Cardiac fibroblast (primary cell): Measurements from ENCODE around the gene USP19.

Experiments used
- DNase-seq, 2 donors: peaks; one replicate each; pipeline versions ENCODE4 v3.0.0 to v3.0.0-alpha.2; 2010; ENCODE audit warnings: low read depth in 2 of 2
- H3K4me3 ChIP-seq, 2 donors: replicated peaks in 1 of 2; 1 replicate in 1 of 2; 2 replicates in 1 of 2; pipeline ENCODE4 v1.5.1; 2011; ENCODE audit warnings: low read depth in 2 of 2, low read length in 2 of 2, mild to moderate bottlenecking in 2 of 2, moderate library complexity in 1 of 2
- TF ChIP-seq, protein P1 (sequence below): IDR thresholded peaks from one replicate; pipeline ENCODE4 v1.5.1; 2011; ENCODE audit warnings: low read depth, mild to moderate bottlenecking, low read length, inconsistent platforms

USP19 gene

DNA sequence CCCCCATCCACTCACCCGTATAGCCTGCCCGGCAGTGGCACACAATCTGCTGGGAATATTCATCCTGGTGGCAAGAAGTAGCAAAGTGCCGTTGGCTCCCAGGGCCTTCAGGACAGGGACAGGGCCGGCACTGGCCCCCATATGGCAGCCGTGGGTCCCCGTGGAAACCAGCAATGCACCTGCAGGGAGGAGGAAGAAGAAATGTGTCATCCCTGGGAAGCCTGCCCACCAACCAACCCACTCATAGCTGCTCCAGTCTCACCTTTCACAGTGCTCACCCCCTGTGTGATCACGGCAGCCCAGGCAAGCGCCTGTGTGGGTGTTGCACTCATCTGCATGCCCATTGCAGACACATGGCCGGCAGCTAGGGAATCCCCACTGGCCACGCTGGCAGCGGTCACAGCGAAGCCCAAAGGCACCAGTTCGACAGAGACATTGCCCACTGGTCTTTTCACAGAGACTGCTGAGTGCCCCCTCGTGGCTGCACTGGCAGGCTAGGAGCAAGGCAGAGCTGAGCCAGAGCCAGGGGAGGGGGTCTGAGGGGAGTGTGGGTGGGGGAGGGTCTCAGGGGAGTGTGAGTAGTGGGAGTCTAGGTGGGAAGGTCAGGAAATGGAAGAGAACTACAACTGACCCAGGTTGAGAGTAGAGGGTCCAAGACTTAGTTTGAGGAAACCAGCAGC lies 4.5 kb upstream of the USP19 start:
- no peak for DNase-seq
- TF ChIP-seq, protein P1, sequence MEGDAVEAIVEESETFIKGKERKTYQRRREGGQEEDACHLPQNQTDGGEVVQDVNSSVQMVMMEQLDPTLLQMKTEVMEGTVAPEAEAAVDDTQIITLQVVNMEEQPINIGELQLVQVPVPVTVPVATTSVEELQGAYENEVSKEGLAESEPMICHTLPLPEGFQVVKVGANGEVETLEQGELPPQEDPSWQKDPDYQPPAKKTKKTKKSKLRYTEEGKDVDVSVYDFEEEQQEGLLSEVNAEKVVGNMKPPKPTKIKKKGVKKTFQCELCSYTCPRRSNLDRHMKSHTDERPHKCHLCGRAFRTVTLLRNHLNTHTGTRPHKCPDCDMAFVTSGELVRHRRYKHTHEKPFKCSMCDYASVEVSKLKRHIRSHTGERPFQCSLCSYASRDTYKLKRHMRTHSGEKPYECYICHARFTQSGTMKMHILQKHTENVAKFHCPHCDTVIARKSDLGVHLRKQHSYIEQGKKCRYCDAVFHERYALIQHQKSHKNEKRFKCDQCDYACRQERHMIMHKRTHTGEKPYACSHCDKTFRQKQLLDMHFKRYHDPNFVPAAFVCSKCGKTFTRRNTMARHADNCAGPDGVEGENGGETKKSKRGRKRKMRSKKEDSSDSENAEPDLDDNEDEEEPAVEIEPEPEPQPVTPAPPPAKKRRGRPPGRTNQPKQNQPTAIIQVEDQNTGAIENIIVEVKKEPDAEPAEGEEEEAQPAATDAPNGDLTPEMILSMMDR = no peak
- no peak overlapping the region for H3K4me3 ChIP-seq

DNA sequence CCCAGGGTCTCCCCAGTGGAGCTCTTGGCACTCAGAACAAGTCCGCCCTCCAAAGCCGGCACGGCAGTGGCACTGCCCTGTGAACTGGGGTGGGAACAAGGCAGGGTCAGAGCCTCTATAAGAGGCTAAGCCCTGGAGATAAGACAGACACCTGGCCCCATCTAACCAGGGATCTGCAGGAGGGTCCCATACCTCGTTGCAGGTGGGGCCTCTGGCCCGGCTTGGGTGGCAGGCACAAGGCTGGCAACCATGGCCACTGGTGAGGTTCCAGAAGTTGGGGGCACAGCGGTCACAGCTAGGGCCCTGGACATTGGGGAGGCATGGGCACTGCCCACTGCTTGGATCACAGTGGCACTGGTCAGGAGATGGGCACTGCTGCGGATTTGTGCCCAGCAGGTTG lies 3.6 kb upstream of the USP19 start:
- no peak overlapping the region for H3K4me3 ChIP-seq
- DNase-seq = no peak
- TF ChIP-seq, protein P1 = no peak

DNA sequence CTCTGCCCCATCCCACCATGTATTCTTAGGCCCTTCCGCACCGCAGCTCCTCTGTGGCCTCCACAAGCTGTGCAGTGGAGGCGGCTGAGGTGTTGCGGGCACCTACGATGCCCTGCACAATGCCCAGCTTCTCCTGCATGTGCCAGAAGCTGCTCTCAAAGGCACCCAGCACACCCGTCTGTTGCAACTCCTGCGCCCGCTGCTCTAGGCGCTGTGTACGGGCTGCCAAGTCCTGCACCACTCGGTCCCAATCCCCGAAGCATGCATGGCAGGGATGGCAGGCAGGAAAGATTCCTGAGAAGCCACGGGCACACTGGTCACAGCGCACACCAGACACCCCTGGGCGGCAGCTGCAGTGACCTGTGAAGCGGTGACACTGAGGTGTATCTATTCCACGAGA lies 3.1 kb upstream of the USP19 start:
- TF ChIP-seq, protein P1 = no peak
- H3K4me3 ChIP-seq = no peak overlapping the region
- DNase-seq = no peak

DNA sequence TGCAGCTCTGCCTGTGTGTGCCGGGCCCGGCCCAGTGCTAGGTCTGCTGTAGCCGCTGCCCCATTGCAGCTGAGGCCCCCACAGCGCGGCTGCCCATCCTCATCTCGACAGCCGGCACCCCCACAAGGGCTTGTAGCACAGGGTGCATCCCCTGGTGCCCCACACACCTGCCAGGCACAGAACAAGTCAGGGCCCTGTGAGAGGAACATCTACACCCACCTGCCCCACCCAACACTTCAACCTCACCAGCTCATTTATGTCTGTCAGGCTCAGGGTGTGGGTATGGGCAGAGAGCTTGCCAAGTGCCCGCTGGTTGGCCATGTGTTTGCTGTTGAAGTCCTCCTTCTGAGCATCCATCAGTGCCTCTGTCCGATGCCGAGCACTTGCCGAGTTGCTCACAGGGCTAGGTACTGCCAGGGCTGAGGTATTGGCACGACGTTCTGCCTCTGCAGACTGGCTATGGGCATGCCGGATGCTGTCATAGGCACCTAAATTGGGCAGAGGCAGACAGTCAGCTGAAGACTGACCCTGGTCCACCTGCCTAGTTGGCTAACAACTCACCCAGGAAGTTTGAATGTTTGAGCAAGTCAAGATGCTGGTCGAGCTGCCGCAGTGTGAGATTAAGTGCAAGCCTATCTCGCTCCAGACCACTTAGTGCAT lies 2.4 kb upstream of the USP19 start:
- H3K4me3 ChIP-seq = no peak overlapping the region
- DNase-seq = no peak
- TF ChIP-seq, protein P1 = no peak

DNA sequence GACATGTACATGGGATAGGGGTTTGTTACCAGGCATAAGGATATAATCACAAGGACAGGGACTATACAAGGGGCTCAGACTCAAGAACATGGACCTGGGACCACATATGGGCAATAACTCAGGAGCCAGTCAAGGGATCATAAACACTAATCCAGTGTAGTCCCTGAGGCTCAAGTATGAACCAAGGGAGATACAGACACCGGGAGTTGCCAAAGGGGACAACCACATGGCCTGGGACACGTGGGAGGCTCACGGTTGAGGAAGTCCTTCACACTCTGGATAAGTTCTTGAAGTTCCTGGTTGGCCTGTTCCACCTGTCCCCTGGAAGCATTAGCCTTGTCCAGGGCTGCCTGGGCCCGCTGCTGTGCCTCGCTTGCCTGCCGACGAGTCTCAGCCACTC lies 1.8 kb upstream of the USP19 start:
- no peak overlapping the region for H3K4me3 ChIP-seq
- no peak for DNase-seq
- TF ChIP-seq, protein P1 = no peak

DNA sequence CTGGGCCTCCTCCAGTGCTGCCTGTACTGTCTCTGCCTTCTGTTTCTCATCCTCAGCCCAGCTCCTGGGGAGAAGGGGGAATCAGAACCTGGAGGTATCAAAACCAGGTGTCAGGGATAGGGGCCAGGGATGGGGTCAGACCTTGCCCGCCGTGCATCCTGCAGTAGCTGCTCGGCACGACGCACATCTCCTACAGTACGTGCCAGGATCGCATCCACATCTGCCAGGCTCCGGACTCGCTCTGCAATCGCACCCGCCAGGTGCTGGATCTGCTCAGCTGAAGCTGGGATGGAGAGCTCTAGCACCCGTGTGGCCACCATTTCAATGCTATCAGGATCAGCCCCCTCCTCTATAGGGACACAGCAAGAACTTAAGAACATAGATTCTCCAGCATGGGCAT lies 1.4 kb upstream of the USP19 start:
- DNase-seq = no peak
- TF ChIP-seq, protein P1 = no peak
- no peak overlapping the region for H3K4me3 ChIP-seq
